RWPE2 (cell line): ENCODE results near the gene CAST.

Experiments used
- ATAC-seq: fragments of 200-7000 bp; cut with Tn5 transposase; 3 replicates; pipeline ENCODE4 v1.9.1; 2021; ENCODE audit warnings: low read depth
- DNase-seq: peaks from one replicate; pipeline ENCODE4 v3.0.0-alpha.2; 2020; ENCODE audit warnings: low spot score
- H3K27ac ChIP-seq: fragments of 450-650 bp; 2 replicates; pipeline ENCODE4 v1.5.1; 2017; ENCODE audit warnings: mild to moderate bottlenecking; ENCODE audit not compliant: poor library complexity, severe bottlenecking
- H3K27me3 ChIP-seq: fragments of 250-450 bp; sonication (Bioruptor Pico); 2 replicates; pipeline ENCODE4 v1.5.1; 2021; ENCODE audit warnings: mild to moderate bottlenecking, moderate library complexity; ENCODE audit not compliant: insufficient read depth, poor library complexity, severe bottlenecking
- H3K36me3 ChIP-seq: fragments of 250-450 bp; sonication (Bioruptor Pico); 2 replicates; pipeline ENCODE4 v1.5.1; 2020; ENCODE audit warnings: low read depth, mild to moderate bottlenecking, moderate library complexity
- H3K4me1 ChIP-seq: fragments of 250-450 bp; sonication (Bioruptor Pico); 2 replicates; pipeline ENCODE4 v1.5.1; 2021; ENCODE audit warnings: mild to moderate bottlenecking, moderate library complexity; ENCODE audit not compliant: insufficient read depth, poor library complexity, severe bottlenecking
- H3K4me3 ChIP-seq: fragments of 250-450 bp; sonication (Bioruptor Pico); 2 replicates; pipeline ENCODE4 v1.5.1; 2021; ENCODE audit warnings: mild to moderate bottlenecking, moderate library complexity; ENCODE audit not compliant: severe bottlenecking
- H3K9me3 ChIP-seq: fragments of 250-450 bp; sonication (Bioruptor Pico); 2 replicates; pipeline ENCODE4 v1.5.1; 2021; ENCODE audit warnings: mild to moderate bottlenecking, moderate library complexity; ENCODE audit not compliant: severe bottlenecking
- TF ChIP-seq, protein P1 (sequence below): fragments of 450-650 bp; IDR thresholded peaks from one replicate; pipeline ENCODE4 v1.5.1; 2017; ENCODE audit warnings: mild to moderate bottlenecking, moderate library complexity; ENCODE audit not compliant: poor library complexity, severe bottlenecking

CAST gene

DNA sequence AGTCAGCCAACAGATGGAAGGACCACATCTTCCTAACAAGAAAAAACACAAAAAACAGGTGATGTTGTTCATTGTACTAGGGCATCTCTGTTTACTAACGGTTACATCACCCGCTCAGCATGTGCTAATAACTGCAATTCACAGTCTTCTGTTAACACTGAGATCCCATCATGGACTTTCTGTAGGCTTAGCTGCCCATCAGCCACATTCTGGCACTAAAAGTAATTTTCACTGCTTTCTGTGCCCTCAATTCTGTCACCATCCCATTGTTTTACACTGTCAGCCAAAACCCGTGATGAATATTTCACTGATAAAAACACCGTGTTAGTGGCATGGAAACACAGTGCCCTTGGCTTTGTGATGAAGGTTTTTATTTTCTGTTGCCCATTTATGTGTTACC, 64.6 kb downstream of the CAST start:
- no peaks in the 10 kb centered on the region for H3K9me3 ChIP-seq
- H3K27ac ChIP-seq: no peak overlapping the region
- no peak for ATAC-seq
- no peak overlapping the region for H3K4me3 ChIP-seq
- TF ChIP-seq, protein P1, sequence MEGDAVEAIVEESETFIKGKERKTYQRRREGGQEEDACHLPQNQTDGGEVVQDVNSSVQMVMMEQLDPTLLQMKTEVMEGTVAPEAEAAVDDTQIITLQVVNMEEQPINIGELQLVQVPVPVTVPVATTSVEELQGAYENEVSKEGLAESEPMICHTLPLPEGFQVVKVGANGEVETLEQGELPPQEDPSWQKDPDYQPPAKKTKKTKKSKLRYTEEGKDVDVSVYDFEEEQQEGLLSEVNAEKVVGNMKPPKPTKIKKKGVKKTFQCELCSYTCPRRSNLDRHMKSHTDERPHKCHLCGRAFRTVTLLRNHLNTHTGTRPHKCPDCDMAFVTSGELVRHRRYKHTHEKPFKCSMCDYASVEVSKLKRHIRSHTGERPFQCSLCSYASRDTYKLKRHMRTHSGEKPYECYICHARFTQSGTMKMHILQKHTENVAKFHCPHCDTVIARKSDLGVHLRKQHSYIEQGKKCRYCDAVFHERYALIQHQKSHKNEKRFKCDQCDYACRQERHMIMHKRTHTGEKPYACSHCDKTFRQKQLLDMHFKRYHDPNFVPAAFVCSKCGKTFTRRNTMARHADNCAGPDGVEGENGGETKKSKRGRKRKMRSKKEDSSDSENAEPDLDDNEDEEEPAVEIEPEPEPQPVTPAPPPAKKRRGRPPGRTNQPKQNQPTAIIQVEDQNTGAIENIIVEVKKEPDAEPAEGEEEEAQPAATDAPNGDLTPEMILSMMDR: no peak
- H3K27me3 ChIP-seq: no peaks in the 10 kb centered on the region
- no peak for DNase-seq
- peaks cover 4% of the 10 kb centered on the region for H3K4me1 ChIP-seq
- peaks cover 92% of the 10 kb centered on the region for H3K36me3 ChIP-seq

DNA sequence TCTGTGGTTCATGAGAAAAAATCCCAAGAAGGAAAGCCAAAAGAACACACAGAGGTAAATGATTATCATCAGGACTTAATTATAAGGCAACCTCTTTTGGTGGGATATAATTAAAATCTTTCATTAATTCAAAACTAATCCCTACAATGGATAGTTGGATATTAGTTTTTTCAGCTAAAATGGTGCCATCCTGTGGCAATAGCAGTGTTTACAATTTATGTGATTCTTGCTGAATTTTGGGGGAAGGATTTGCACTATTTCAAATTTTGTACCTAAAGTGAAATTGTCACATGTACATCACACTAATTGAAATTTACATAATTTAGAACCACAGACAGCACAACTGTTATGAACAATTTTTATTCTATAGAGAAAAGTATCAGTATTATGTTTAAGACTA, 67.0 kb downstream of the CAST start:
- H3K4me3 ChIP-seq: no peak overlapping the region
- DNase-seq: no peak
- no peak for ATAC-seq
- peaks cover 86% of the 10 kb centered on the region for H3K36me3 ChIP-seq
- H3K9me3 ChIP-seq: no peaks in the 10 kb centered on the region
- H3K27ac ChIP-seq: no peak overlapping the region
- no peaks in the 10 kb centered on the region for H3K27me3 ChIP-seq
- peaks cover 20% of the 10 kb centered on the region for H3K4me1 ChIP-seq
- TF ChIP-seq, protein P1: peak; percentile 76

DNA sequence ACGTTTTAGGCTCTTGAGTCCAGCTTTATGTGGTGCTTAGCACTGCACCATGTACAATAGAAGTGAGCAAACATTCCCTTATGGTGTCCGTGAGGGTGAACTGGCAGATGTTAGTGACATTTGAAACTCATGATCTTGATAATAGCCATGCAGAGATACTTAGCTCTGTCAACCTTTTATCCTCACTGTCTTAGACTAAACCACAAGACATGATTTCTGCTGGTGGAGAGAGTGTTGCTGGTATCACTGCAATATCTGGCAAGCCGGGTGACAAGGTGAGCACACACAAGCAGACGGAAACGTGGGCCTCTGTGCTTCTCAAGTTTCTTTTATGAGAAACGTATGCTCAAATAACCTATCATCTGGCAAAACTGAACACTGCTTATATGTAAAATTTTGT, 68.4 kb downstream of the CAST start:
- TF ChIP-seq, protein P1: no peak
- H3K27ac ChIP-seq: no peak overlapping the region
- no peak overlapping the region for H3K4me3 ChIP-seq
- no peaks in the 10 kb centered on the region for H3K9me3 ChIP-seq
- H3K4me1 ChIP-seq: peaks cover 33% of the 10 kb centered on the region
- H3K27me3 ChIP-seq: no peaks in the 10 kb centered on the region
- DNase-seq: no peak
- H3K36me3 ChIP-seq: peaks cover 78% of the 10 kb centered on the region
- no peak for ATAC-seq

DNA sequence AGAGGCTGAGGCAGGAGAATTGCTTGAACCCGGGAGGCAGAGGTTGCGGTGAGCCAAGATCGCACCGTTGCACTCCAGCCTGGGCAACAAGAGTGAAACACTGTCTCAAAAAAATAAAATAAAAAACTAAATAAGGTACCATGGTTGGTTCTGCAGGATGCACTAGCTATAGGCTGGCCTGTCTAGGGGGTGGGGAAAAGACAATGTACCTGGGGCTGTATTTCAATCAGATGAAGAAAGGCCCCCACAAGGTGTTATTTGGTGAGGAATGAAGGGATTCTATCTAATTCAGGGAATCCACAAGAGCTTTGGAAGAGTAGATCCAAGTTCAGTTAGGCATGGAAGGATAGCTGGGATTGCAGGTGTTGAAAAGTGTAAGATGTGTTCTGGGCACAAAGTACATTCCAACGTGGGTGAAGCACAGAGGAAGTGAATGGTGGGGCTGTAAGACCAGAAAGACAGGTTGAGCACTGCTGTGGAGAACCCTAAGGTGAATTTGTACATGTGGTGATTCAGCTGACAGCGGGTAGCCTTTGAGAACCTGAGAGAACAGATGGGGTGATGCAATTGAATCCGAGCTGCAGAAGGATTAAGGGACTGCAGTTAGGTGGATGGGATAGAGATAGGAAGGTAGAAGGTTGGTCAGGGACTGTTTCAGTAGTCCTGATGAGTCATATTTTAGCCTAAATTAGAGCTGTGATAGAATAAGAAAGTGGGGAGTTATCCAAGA, 71.8 kb downstream of the CAST start:
- ATAC-seq (peak; percentile 99), DNase-seq (peak; percentile 89)
- H3K27ac ChIP-seq: peak overlapping the region; percentile 74
- H3K36me3 ChIP-seq: peaks cover 78% of the 10 kb centered on the region
- TF ChIP-seq, protein P1: no peak
- H3K9me3 ChIP-seq: no peaks in the 10 kb centered on the region
- no peaks in the 10 kb centered on the region for H3K27me3 ChIP-seq
- H3K4me1 ChIP-seq: peaks cover 33% of the 10 kb centered on the region
- H3K4me3 ChIP-seq: no peak overlapping the region

DNA sequence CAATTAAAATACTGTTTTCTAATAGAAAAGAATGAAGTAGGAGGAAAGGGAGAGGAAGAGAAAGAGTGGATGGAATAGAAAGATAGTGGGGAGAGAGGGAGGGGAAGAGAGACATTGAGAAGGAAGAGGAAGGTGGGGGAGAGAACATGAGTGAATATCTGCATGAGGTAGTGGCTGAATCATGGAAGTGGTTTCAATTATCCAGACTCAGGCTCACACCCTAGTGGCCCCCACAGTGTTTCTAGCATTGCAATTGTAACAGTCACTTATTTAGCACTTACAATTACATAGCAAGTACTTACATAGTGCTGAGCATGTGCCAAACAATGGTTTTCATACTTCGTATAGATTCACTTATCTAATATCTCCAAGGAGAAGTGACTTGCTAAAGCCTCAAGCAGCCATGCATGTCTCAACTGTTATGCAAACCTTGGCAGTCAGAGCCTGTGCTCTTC, 72.7 kb downstream of the CAST start:
- Histone ChIP-seq H3K9me3 (no peaks in the 10 kb centered on the region), H3K27me3 (no peaks in the 10 kb centered on the region), H3K36me3 (peaks cover 78% of the 10 kb centered on the region), H3K27ac (peak overlapping the region; percentile 74), H3K4me1 (peaks cover 33% of the 10 kb centered on the region), H3K4me3 (no peak overlapping the region)
- DNase-seq: no peak
- no peak for ATAC-seq
- TF ChIP-seq, protein P1: no peak
